Neural progenitor cell (in vitro differentiated cells): Measurements from ENCODE around the gene UTRN. TPM values are rescaled to one million over a fixed set of nuclear protein-coding genes. Genes with fewer than 3 reads are reported as not detected.

ENCODE experiments used
- DNase-seq: peaks from one replicate; pipeline ENCODE4 v3.0.0-alpha.2; 2016; ENCODE audit warnings: low spot score
- H2AFZ ChIP-seq: fragments of 200-600 bp; sonication (generic); replicated peaks from 2 replicates; pipeline ENCODE4 v1.6.1; 2016; ENCODE audit warnings: antibody characterized with exemption
- H3F3A ChIP-seq: fragments of 200-600 bp; sonication (generic); 2 replicates; pipeline ENCODE4 v1.6.1; 2016; ENCODE audit warnings: antibody characterized with exemption, low read depth
- H3K27ac ChIP-seq: fragments of 200-600 bp; sonication (generic); 2 replicates; pipeline ENCODE4 v1.5.1; 2016; ENCODE audit warnings: mild to moderate bottlenecking
- H3K27me3 ChIP-seq: fragments of 200-600 bp; sonication (generic); 2 replicates; pipeline ENCODE4 v1.6.1; 2016; ENCODE audit warnings: mild to moderate bottlenecking, moderate library complexity
- H3K36me3 ChIP-seq: fragments of 200-600 bp; sonication (generic); 2 replicates; pipeline ENCODE4 v1.5.1; 2016
- H3K4me1 ChIP-seq: fragments of 200-600 bp; sonication (generic); 2 replicates; pipeline ENCODE4 v1.6.1; 2016; ENCODE audit warnings: mixed run types
- H3K4me2 ChIP-seq: fragments of 200-600 bp; sonication (generic); 2 replicates; pipeline ENCODE4 v1.6.1; 2016
- H3K4me3 ChIP-seq: fragments of 200-600 bp; sonication (generic); 2 replicates; pipeline ENCODE4 v1.5.1; 2016
- H3K79me2 ChIP-seq: fragments of 200-600 bp; sonication (generic); 2 replicates; pipeline ENCODE4 v1.6.1; 2016; ENCODE audit warnings: low read depth
- H3K9ac ChIP-seq: fragments of 200-600 bp; sonication (generic); 2 replicates; pipeline ENCODE4 v1.6.1; 2016
- H3K9me3 ChIP-seq: fragments of 200-600 bp; sonication (generic); 2 replicates; pipeline ENCODE4 v1.5.1; 2016; ENCODE audit warnings: low read depth
- H4K20me1 ChIP-seq: fragments of 200-600 bp; sonication (generic); 2 replicates; pipeline ENCODE4 v1.6.1; 2016; ENCODE audit warnings: low read depth
- H3K27ac Mint-ChIP-seq: 3 replicates; pipeline ENCODE4 v1.8.0; 2021; ENCODE audit warnings: mixed read lengths
- H3K27me3 Mint-ChIP-seq: 2 replicates; pipeline ENCODE4 v1.8.0; 2022; ENCODE audit warnings: low read depth, mild to moderate bottlenecking, inconsistent platforms, moderate library complexity, mixed read lengths; ENCODE audit not compliant: insufficient read depth
- H3K36me3 Mint-ChIP-seq: 3 replicates; pipeline ENCODE4 v1.8.0; 2021; ENCODE audit warnings: mixed read lengths
- H3K4me1 Mint-ChIP-seq: 3 replicates; pipeline ENCODE4 v1.8.0; 2021; ENCODE audit warnings: mixed read lengths
- H3K4me3 Mint-ChIP-seq: 3 replicates; pipeline ENCODE4 v1.8.0; 2021; ENCODE audit warnings: mild to moderate bottlenecking, moderate library complexity, mixed read lengths
- H3K9me3 Mint-ChIP-seq: 3 replicates; pipeline ENCODE4 v1.8.0; 2020; ENCODE audit warnings: mixed read lengths
- EZH2 ChIP-seq: fragments of 200-600 bp; sonication (generic); IDR thresholded peaks from 2 replicates; pipeline ENCODE4 v1.6.1; 2017; ENCODE audit warnings: antibody characterized with exemption, mild to moderate bottlenecking, moderate library complexity
- EZH2phosphoT487 ChIP-seq: fragments of 200-600 bp; sonication (generic); IDR thresholded peaks from 2 replicates; pipeline ENCODE4 v1.6.1; 2017; ENCODE audit warnings: antibody characterized with exemption
- total RNA-seq: library from RNA; depleted of rRNA; stranded (reverse); fragments of >200 nt; gene quantifications from 2 replicates; pipeline ENCODE4 v1.2.3, GENCODE V29; 2015; ENCODE audit warnings: low replicate concordance
- TF ChIP-seq, protein P1 (sequence below): fragments of 200-600 bp; sonication (generic); IDR thresholded peaks from 2 replicates; pipeline ENCODE4 v1.5.1; 2017; ENCODE audit warnings: antibody characterized with exemption, mild to moderate bottlenecking

UTRN gene
- 44.3 and 60.9 TPM in 2 replicates for total RNA-seq

DNA sequence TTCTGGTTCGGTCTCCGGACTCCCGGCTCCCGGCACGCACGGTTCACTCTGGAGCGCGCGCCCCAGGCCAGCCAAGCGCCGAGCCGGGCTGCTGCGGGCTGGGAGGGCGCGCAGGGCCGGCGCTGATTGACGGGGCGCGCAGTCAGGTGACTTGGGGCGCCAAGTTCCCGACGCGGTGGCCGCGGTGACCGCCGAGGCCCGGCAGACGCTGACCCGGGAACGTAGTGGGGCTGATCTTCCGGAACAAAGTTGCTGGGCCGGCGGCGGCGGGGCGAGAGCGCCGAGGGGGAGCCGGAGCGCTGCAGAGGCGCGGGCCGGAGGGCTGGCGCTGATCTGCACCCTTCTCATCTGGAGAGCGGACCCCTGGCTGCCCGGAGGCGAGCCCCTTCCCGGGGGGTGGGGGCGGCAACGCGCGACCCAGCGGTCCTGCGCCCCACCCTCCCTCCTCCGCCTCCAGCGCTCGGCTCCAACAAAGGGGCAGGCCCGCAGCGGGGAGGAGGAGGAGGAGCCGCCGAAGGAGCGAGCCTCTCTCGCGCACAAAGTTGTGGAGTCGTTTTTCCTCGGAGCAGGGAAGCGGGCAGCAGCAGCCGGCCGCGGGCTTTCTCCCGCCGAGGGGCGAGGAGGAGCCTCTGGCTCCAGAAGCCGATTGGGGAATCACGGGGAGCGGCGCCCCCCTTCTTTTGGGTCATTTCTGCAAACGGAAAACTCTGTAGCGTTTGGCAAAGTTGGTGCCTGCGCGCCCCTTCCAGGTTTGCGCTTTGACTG is at the start of gene UTRN:
UTRN (plus strand) TSS at position 553 of the 765 bp plus-strand sequence. CDS start 6,494 bp downstream, outside the sequence.
- H3K9me3 ChIP-seq: no peaks in the 10 kb centered on the region
- TF ChIP-seq, protein P1, sequence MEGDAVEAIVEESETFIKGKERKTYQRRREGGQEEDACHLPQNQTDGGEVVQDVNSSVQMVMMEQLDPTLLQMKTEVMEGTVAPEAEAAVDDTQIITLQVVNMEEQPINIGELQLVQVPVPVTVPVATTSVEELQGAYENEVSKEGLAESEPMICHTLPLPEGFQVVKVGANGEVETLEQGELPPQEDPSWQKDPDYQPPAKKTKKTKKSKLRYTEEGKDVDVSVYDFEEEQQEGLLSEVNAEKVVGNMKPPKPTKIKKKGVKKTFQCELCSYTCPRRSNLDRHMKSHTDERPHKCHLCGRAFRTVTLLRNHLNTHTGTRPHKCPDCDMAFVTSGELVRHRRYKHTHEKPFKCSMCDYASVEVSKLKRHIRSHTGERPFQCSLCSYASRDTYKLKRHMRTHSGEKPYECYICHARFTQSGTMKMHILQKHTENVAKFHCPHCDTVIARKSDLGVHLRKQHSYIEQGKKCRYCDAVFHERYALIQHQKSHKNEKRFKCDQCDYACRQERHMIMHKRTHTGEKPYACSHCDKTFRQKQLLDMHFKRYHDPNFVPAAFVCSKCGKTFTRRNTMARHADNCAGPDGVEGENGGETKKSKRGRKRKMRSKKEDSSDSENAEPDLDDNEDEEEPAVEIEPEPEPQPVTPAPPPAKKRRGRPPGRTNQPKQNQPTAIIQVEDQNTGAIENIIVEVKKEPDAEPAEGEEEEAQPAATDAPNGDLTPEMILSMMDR: no peak
- TF ChIP-seq EZH2phosphoT487: no peak
- TF ChIP-seq EZH2: peak; percentile 35
- Mint-ChIP-seq H3K36me3 (peaks cover 3% of the 10 kb centered on the region), H3K9me3 (peaks cover 3% of the 10 kb centered on the region), H3K27ac (peak within 1 kb of the TSS; percentile 96), H3K4me1 (peaks cover 18% of the 10 kb centered on the region), H3K4me3 (peak within 1 kb of the TSS; percentile 100), H3K27me3 (peaks cover 7% of the 10 kb centered on the region)
- H3K27ac ChIP-seq: peak within 1 kb of the TSS; percentile 98
- peak within 1 kb of the TSS; percentile 97 for H2AFZ ChIP-seq
- H3F3A ChIP-seq: peaks cover 31% of the 10 kb centered on the region
- H4K20me1 ChIP-seq: peaks cover 12% of the 10 kb centered on the region
- H3K9ac ChIP-seq: peak within 1 kb of the TSS; percentile 78
- no peaks in the 10 kb centered on the region for H3K36me3 ChIP-seq
- H3K4me2 ChIP-seq: peak within 1 kb of the TSS; percentile 95
- DNase-seq: peak; percentile 94
- H3K79me2 ChIP-seq: peaks cover 41% of the 10 kb centered on the region
- peaks cover 6% of the 10 kb centered on the region for H3K27me3 ChIP-seq
- H3K4me1 ChIP-seq: peaks cover 13% of the 10 kb centered on the region
- H3K4me3 ChIP-seq: peak within 1 kb of the TSS; percentile 92

DNA sequence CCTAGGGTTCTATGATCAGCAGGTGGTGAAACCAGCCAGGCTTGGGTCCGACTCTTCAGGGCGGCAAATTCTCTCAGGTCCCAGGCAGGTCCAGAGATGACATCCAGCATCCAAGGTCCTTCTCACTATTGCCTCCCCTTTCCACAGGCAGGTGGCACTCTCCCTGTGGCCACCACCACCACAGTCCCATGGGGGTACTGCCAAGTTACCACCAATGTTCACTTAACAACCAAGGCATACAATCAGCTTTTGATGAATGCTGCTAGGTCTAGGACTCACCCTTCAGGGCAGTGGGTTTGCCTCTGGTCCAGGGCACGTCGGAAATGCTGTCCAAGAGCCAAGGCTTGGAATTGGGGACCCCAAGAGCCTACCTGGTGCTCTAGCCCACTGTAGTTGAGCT is 40.4 kb upstream of the UTRN start:
- Mint-ChIP-seq H3K36me3 (no peaks in the 10 kb centered on the region), H3K4me3 (no peak overlapping the region), H3K27me3 (no peaks in the 10 kb centered on the region), H3K4me1 (no peaks in the 10 kb centered on the region), H3K9me3 (peaks cover 15% of the 10 kb centered on the region), H3K27ac (no peak overlapping the region)
- Histone ChIP-seq H3K27ac (no peak overlapping the region), H3F3A (no peaks in the 10 kb centered on the region), H4K20me1 (no peaks in the 10 kb centered on the region), H3K27me3 (no peaks in the 10 kb centered on the region), H3K79me2 (no peaks in the 10 kb centered on the region), H3K36me3 (no peaks in the 10 kb centered on the region), H3K4me2 (no peak overlapping the region), H3K4me3 (no peak overlapping the region), H3K9me3 (no peaks in the 10 kb centered on the region), H3K4me1 (no peaks in the 10 kb centered on the region), H2AFZ (no peak overlapping the region), H3K9ac (no peak overlapping the region)
- no peak for DNase-seq
- TF ChIP-seq EZH2 (no peak), EZH2phosphoT487 (no peak)

DNA sequence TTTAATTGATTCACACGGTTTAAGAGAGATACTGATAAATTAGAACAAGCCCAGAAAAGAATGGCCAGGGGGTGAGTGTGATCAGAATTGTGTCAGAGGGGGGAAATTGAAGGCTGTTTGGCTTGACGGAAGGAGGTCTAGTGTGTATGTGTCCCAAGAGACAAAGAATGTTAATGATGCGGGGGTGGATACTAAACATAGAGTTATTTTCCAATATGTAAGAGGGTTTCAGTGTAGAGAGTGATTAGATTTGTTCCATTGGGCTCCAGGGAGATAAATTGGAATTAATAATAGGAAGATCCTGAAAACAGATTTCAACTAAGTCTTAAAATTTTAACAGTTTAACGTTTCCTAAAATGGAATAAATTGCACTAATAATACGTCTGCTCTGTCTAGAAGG is 38.1 kb upstream of the UTRN start:
- H4K20me1 ChIP-seq: no peaks in the 10 kb centered on the region
- H3K4me2 ChIP-seq: no peak overlapping the region
- no peaks in the 10 kb centered on the region for H3K36me3 ChIP-seq
- H2AFZ ChIP-seq: no peak overlapping the region
- Mint-ChIP-seq H3K27ac (no peak overlapping the region), H3K9me3 (peaks cover 13% of the 10 kb centered on the region), H3K4me3 (no peak overlapping the region), H3K4me1 (no peaks in the 10 kb centered on the region), H3K36me3 (no peaks in the 10 kb centered on the region), H3K27me3 (no peaks in the 10 kb centered on the region)
- H3K79me2 ChIP-seq: no peaks in the 10 kb centered on the region
- H3K4me3 ChIP-seq: no peak overlapping the region
- no peaks in the 10 kb centered on the region for H3K27me3 ChIP-seq
- TF ChIP-seq EZH2phosphoT487: no peak
- TF ChIP-seq EZH2: no peak
- TF ChIP-seq, protein P1: no peak
- no peak overlapping the region for H3K27ac ChIP-seq
- no peaks in the 10 kb centered on the region for H3K4me1 ChIP-seq
- no peaks in the 10 kb centered on the region for H3K9me3 ChIP-seq
- H3F3A ChIP-seq: no peaks in the 10 kb centered on the region
- no peak for DNase-seq
- no peak overlapping the region for H3K9ac ChIP-seq

DNA sequence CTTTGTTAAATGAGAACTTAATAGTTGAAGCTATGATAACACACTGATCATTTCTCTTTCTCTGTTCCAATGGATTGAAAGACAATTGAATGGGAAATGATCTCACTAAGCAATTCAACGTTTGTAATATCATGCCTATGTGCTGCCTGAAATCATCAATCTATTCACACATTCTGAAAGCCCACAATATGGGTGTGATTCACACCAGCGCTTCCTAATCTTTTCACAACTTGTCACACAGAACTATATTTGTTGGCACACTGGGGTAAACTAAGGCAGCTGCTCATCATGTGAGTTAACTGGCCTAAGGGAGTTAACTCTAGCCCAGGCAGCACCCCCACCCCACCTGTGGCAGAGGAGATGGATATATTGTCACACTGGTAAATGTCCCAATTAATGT is 37.1 kb upstream of the UTRN start:
- peaks cover 10% of the 10 kb centered on the region for H3K9me3 Mint-ChIP-seq
- Histone ChIP-seq H3F3A (no peaks in the 10 kb centered on the region), H3K4me1 (no peaks in the 10 kb centered on the region), H3K9me3 (no peaks in the 10 kb centered on the region), H4K20me1 (no peaks in the 10 kb centered on the region), H3K27ac (no peak overlapping the region), H3K4me2 (no peak overlapping the region), H3K36me3 (no peaks in the 10 kb centered on the region), H3K27me3 (no peaks in the 10 kb centered on the region), H3K79me2 (no peaks in the 10 kb centered on the region), H3K4me3 (no peak overlapping the region), H2AFZ (no peak overlapping the region), H3K9ac (no peak overlapping the region)
- H3K36me3 Mint-ChIP-seq: no peaks in the 10 kb centered on the region
- TF ChIP-seq EZH2: no peak
- H3K27ac Mint-ChIP-seq: no peak overlapping the region
- H3K4me1 Mint-ChIP-seq: no peaks in the 10 kb centered on the region
- no peak for DNase-seq
- no peak overlapping the region for H3K4me3 Mint-ChIP-seq
- no peaks in the 10 kb centered on the region for H3K27me3 Mint-ChIP-seq
